Activated gamma-delta T cell (primary cell): ENCODE results near the gene USP16.

ENCODE experiments used
- DNase-seq: peaks from one replicate; lab custom pipeline; 2025; lab: John Stamatoyannopoulos, UW

The USP16 gene

DNA sequence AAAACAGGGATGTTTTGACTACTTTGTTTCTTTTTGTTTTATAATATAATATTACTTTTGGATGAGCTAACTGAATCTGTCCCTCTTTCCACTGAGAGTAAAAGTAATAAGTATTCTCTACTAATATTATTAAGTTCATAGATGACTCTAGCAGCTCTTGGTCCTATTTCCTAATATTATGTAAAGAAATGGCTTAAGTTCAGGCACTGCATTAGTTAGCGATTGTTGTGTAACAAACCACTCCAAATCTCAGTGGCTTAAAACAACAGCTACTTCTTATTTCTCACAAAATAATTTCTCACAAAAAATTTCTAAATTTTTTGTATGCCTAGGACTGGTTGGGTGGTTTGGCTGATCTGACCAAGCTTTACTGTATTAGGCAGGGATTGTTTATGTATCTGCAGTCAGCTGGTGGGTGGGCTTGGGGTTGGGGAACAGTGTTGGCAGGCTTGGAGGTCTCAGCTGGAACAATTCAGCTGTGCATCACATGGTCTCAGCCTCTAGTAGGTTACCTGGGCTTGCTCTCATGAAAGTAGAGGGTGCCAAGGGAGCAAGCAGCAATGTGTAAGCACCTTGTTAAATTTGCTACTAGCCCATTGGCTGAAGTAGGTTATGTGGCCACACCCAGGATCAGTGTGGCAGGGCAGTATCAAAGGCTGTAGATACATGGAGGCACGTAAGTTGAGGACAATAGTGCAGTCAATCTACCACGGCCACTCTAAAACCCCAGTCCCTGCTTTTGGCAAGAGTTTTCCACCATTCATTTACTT lies 57.8 kb downstream of the USP16 start:
- no peak for DNase-seq

DNA sequence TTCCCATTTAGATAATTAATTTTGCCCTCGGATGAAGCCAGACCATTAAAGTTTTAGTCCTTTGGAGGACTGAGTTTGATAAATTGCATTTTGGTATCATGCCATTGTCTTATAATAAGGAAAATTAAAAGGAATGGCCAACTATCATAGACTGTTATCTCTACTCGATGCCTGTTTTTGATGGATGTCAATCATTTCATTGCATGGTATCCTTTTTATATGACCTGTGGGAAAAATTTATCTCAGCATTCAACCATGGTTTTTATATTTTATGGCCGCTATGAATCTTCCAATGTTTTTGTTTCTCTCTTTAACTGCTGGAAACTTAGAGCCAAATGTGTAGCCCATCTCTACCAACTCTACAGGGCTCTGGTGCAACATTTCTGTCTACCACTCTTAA lies 58.8 kb downstream of the USP16 start:
- DNase-seq = no peak

DNA sequence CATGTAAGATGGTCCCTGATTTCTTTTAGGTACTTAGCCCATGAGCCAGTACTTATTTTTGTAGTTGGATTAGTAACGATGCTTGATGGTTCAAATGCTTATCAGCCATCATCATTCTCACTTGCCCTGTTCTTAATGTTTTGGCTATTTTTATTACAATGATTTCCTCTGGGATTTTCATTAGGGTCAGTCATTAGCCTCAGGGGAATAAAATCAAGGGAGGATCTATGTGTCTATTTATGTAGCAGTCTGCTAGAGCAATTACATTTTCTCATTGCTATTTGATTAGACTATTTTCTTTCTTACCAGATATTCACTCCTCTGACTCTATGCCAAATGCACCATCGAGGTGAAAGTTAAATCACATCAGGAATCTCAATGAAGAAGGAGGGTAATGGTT lies 59.9 kb downstream of the USP16 start:
- DNase-seq = no peak

DNA sequence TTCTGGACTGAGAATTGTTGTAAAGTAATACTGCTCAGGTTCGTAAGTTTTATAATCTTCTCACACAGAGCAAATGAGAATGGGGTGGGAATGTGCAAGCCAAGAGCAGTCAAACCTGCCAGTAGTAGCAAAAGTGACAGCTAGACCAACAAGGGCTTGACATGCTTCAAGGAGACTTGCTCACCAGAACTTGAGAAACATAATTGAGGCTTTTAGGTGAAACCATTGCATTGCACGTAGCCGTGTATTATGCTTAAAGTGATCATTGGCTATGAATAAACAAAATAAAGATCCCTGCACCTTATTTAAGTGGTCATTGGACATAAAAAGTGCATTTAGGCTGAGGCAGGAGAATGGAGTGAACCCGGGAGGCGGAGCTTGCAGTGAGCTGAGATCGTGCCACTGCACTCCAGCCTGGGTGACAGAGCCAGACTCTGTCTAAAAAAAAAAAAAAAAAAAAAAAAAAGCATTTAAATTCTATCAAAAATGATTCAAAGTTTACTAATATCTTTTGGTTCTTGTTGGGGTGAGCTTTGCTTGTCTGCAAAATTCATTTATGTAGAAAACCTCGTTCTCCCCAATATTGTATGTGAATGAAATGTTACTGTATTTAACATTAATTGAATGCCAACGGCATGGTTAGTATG lies 60.8 kb downstream of the USP16 start:
- no peak for DNase-seq

DNA sequence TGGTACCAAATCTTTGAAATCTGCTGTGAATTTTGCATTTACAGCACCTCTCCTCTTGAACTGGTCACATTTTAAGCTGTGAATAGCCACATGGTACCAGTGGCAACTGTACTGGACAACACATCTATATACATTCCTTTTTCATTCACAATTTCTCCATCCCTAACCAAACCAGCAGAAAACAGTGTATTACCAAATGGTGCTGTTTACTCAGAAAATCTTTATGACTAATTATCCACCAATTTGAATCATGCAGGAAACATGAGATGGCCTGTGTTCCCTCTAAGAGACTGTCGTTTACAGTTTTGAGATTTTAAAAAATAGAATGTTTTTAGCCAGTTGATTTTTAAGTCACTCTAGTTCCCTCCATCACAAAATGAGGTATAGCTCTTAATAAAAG lies 66.6 kb downstream of the USP16 start:
- DNase-seq = no peak

DNA sequence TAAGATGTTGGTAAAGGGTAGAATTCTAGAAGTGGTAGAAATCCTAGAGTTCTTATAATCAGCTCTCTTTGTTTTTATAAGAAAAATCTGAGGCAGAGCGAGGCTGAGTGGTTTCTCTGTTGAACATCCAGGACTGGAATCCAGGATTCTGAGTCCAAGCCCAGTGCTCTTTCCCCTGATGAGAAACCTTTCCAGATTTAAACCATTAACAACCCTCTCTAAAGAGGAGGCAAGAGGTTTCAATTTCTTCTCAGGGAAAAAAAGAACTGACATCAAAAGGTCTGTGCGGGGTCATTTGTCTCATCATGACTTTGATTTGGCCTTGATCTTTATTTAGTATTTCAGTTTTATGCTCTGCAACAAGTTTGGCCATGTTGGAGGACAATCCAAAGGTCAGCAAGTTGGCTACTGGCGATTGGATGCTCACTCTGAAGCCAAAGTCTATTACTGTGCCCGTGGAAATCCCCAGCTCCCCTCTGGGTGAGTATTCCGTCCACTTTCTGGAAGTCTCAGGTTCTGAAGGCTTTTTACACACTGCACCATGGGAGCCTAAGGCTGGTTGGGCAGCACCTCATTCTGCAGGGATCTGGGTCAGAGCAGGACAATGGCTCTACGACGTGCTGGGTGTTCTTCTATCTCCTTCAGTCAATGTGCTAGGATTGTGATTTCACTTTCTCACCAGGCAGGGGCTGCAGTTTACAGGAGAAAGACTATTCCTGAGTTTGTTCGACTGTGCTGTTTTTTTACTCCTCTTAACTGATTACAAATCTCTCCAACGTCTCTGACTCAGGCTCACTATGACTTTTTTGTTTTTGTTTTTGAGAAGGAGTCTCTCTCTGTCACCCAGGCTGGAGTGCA lies 67.9 kb downstream of the USP16 start:
- no peak for DNase-seq

DNA sequence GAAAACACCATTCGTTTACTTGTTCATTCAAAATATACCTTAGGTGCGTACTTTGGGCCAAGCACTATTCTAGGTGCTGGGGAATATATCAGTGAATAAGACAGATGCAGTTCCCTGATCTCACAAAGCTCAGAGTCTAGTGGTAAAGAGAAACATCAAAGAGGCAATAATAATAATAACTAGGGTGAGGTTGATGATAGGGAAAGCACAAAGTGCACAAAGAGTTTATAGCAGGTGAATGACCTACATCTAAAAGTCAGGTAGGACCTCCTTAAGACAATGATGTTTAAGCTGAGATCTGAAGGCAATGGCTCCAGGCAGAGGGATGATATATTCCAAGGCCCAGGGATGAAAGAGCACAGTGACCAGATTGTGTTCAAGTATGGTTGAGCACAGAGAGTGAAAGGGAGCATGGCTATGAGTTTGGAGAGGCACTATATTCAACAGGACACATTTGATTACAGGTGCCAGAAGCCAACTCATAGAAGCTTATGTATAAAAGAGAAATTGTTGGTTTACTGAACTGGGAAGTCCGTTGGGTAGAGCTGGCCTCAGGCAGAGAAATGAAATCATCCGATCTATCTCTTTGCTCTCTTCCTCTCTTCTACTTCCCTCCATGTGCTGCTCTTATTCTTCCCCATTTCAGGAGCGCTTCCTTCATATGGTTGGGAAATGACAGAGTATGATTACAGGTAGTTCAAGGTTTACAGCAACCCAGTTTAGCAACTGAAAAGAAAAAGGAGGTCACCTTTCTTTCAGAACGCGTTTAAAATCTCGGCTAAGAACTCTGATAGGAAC lies 71.9 kb downstream of the USP16 start:
- DNase-seq = no peak

DNA sequence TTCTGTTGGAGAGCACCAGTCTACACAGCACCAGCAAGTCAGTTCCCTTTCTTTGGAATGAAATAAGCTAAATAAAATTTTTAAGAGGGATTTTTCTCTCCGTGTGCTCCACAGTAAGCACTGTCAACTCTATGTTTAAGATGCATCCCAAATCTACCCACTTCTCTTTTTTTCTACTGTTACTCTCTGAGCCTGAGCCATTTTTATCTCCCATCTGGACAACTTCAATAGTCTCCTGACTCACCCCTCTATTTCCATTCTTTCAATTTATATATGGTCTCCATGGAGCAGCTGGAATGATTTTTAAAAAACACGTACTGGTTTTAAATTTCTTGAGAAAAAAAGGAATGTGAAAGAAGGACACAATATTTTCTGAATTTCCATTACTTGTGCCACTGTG lies 73.7 kb downstream of the USP16 start:
- no peak for DNase-seq

DNA sequence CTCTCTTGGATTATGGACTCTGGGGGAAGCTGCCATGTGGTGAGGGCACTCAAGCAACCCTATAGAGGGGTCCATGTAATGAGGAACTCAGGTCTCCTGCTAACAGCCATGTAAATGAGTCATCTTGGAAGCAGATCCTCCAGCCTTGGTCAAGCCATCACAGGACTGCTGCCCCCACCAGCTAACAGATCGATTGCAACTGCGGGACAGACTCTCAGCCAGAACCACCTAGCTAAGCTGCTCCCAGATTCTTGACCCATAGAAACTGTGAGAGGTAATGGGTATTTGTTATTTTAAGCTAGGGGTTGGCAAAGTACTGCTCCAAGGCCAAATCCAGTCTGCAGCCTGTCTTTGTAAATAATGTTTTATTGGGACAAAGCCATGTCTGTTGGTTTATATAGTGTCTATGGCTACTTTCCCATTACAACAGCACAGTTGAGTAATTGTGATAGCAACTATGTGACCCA lies 78.4 kb downstream of the USP16 start:
- DNase-seq = no peak
